Astrocyte of the cerebellum (primary cell): Measurements from ENCODE around the gene DPEP2.

Experiments used
- DNase-seq: peaks from one replicate; pipeline ENCODE4 v3.0.0-alpha.2; 2011; ENCODE audit warnings: low read depth
- H3K4me3 ChIP-seq: 2 replicates; pipeline ENCODE4 v1.5.1; 2011; ENCODE audit warnings: mild to moderate bottlenecking, low read depth, low read length, moderate library complexity
- in situ Hi-C: cut with HindIII; loops from 2 replicates; pipeline ENCODE4 v1.10.0; 2017; ENCODE audit warnings: low sequenced_read_pairs
- TF ChIP-seq, protein P1 (sequence below): IDR thresholded peaks from 2 replicates; pipeline ENCODE4 v1.5.1; 2012; ENCODE audit warnings: low read length, low read depth, moderate library complexity, mild to moderate bottlenecking; ENCODE audit errors: missing control alignments

The DPEP2 gene

DNA sequence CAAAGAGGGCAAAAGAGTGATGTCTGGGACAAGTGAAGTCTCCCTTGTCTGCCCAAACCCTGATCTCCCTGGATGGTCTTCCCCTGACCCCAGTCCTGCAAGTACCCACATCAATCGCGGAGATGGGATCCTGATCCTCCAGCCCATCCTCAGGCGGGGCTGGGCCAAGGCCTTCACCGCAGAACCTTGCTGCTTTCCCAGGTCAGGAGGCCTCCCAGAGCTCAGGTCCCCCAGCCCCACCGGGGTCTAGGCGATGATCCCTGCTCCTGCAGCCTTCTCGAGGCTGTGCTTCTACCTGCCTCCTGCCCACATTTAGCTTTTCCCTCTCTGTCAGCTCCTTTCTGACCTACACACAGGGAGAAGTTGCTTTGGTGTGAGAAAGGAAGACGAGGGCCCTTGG, 37.1 kb downstream of the DPEP2 start:
- in situ Hi-C loops = no loop called here
- DNase-seq = no peak
- H3K4me3 ChIP-seq = no peak overlapping the region
- TF ChIP-seq, protein P1, sequence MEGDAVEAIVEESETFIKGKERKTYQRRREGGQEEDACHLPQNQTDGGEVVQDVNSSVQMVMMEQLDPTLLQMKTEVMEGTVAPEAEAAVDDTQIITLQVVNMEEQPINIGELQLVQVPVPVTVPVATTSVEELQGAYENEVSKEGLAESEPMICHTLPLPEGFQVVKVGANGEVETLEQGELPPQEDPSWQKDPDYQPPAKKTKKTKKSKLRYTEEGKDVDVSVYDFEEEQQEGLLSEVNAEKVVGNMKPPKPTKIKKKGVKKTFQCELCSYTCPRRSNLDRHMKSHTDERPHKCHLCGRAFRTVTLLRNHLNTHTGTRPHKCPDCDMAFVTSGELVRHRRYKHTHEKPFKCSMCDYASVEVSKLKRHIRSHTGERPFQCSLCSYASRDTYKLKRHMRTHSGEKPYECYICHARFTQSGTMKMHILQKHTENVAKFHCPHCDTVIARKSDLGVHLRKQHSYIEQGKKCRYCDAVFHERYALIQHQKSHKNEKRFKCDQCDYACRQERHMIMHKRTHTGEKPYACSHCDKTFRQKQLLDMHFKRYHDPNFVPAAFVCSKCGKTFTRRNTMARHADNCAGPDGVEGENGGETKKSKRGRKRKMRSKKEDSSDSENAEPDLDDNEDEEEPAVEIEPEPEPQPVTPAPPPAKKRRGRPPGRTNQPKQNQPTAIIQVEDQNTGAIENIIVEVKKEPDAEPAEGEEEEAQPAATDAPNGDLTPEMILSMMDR = no peak

DNA sequence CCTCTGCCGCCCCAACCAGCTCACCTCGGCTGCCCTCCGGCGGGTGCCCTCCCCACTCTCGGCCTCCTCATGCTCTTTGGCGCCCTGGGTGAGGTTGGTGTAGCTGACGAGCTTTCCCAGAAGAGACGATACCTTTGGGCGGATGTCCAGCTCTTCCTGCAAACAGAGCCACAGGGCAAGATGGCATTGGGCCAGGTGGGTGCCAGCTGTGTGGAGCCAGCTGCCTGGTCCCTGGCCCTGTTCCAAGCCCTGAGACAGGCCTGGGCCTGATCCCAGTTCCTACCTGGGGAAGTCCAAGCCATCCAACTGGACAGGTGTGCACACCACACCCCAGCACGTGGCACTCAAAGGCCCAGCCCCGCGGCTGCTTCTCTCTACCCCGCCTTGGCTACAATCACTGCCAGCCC, 37.7 kb downstream of the DPEP2 start:
- no peak overlapping the region for H3K4me3 ChIP-seq
- DNase-seq = no peak
- in situ Hi-C loops = no loop called here

DNA sequence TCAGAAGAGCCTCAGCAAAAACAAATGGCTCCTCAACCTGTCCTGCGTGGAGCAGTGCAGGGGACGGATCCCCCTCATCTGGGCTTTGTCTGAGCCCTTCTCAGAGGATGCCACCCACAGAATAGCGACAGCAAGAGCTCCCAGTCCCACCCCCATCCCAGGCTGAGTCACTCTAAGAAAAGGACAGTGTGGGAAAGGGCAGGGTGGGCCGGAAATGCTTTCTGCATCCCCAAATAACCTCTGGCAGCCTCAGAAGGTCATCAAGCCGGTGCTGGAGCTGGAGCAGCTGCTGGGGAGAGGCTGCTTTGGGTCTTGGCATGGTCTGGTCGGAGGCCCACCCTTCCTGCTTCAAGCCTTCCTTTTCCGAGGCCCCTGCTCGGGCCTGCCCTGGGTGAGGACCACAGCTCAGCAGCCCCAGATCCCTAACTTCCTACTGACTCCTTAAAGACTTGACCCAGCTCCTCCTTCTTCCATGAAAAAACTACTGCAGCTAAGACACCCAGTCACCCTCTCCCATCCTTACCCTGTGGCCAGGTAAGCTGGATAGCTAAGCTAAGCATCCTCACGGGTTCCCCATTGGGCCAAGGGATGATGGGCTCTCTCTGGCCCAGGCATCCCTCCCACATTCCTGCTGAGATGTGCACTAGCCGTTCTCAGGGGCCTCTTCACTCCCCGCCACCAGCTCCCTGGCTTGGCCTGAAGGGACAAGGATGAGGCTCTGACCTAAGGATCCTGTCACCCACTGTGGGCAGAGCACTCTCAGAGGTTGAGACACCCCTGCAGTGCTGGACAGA, 39.6 kb downstream of the DPEP2 start:
- in situ Hi-C loops = no loop called here
- H3K4me3 ChIP-seq = no peak overlapping the region
- TF ChIP-seq, protein P1 = no peak
- no peak for DNase-seq

More for the DNA sequence above, 37.7 kb downstream of the DPEP2 start:
- TF ChIP-seq, protein P1 = no peak

DNA sequence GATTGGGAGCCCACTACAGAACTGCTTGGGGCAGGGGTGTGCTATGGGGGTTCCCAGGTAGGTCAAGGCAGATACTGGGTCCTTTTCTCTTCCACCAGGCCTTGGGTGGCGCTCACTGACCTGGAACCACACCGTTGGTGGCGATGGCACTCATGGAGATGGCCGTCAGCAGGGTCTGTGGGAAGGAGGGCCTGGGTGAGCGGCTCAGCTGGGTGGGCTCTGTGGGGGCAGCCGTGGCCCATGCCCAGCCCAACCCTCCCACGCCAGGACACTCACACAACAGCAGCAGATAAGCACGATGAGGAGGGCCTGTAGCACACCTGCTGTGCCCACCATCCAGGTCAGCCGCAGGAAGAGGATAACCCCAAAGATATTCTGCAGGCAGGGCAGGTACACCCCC, 41.7 kb downstream of the DPEP2 start:
- no peak overlapping the region for H3K4me3 ChIP-seq
- in situ Hi-C loops = no loop called here
- DNase-seq = no peak
- TF ChIP-seq, protein P1 = no peak

DNA sequence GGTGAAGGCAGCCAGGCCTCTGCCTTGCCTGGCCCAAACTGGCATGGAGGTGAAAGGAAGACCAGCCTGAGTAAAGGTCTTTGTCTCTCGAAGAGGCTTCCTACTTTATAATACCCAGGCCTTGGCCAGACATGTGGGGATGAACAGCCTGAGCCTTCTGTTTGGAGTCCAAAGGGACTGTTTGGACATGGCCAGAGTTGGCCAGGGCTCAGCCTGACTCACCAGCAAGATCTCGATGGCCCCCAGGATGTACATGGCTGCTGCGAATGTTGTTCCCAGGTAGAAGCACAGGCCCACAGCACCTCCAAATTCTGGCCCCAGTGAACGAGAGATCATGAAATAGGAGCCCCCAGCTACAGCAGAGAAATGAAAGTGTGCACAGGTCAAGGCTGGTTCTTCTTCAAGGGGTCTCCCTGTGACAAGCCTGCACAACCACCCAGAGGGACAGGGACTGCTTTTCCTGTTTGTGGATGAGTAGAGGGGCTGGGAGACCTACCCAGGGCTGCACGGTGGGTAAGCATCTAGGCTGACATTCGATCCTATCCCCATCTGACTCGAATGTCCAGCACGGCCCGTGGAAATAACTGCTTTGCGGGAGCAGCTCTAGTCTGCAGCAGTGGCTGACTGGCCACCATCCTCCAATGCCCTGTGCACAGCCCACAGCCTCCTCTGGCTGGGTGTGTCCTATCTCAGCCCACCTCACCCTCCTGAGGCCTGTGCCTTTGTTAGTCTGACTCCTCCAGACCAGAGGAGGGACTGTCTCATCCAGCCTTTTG, 44.7 kb downstream of the DPEP2 start:
- no peak overlapping the region for H3K4me3 ChIP-seq
- in situ Hi-C loops = no loop called here
- TF ChIP-seq, protein P1 = no peak
- DNase-seq = no peak

DNA sequence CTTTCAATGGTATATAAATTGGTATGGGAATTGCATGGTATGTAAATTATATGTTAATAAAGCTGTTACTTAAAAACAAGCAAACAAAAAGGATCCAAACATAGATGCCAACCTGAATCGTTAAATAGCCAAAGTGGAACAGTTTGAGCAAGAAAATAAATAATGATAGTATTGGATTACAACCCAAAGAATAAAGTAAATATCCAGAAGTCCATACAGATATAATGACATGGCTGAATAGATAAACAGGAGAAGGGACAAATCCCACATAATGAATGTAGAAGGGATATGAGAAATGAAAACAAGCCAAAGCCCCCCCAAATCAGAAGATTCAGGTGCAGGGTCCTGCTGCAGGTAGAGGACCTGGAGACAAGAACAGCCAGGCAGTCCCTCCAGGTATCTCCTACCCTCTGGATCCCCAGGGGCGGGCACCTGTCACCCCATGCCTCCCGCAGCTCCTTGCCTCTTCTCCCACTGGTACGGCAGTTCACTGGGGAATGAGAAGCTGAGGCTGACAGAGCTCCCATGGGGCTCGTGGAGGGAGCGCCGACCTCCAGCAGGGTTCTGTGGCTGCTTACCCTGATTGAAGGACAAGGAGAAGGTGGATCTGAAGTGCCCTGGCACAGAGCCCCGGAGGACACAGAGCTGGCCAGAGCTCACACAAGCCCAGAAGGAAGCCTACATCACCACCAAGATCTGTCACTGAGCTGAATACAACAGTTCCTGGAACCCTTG, 45.5 kb downstream of the DPEP2 start:
- no peak overlapping the region for H3K4me3 ChIP-seq
- TF ChIP-seq, protein P1 = no peak
- DNase-seq = no peak
- in situ Hi-C loops = no loop called here
